NCI-H2196 treated with DMSO at 0.1 percent for 48 hours (cell line): ENCODE measurements around the gene ZSCAN20.

Experiments used
- DNase-seq: peaks from one replicate; lab custom pipeline; 2025; ENCODE audit not compliant: unreplicated experiment; lab: John Stamatoyannopoulos, UW

The ZSCAN20 gene

DNA sequence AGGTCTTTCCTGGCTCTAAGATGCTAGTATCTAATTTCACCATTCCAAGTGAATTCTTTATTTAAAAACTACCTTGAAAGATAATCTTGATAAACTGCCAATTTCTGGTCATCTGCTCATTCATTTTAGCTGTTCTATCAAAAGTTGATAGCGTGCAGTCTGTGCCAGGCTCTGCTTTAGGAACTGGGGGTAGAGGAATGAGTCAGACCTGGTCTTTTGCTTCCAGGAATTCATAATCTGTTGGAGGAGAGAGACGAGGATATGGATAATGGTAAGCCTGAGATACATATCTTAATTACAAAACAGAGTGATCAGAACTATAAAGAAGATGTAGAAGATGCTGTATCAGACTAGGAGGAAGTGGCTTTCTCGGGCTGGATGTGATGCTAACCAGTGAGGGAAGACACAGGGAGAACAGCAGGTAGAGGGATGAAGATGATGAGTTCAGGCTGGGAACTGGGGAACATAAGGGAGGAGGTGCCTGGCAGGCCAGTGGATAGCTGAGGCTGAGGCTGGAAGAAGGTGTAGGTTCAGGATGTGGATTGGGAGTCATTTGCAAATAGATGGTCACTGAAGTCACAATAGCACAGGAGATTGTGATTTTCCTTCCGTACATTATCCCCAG, 29.3 kb upstream of the ZSCAN20 start:
- DNase-seq = no peak

DNA sequence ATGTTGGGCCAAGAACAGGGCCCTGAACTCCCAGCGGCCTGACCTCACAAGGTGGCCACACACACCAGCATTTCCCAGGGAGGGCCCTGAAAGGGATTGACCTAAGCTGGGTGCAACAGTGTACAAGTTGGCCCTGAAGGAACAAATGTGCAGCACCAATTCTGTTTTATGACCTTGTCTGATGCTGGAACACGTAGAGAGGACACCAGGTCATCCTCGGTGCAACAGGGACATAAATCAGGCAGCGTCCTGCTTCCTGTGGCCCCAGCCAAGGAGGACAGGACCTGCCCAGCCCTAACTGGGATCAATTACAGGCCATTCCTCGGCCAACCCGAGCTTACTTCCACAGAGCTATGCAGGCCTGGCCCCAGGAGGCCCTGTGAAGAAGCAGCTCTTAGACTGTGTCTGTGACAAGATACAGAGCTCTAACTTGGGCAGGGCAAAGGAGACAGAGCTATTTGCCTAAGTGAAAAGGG, 28.7 kb upstream of the ZSCAN20 start:
- DNase-seq = no peak

DNA sequence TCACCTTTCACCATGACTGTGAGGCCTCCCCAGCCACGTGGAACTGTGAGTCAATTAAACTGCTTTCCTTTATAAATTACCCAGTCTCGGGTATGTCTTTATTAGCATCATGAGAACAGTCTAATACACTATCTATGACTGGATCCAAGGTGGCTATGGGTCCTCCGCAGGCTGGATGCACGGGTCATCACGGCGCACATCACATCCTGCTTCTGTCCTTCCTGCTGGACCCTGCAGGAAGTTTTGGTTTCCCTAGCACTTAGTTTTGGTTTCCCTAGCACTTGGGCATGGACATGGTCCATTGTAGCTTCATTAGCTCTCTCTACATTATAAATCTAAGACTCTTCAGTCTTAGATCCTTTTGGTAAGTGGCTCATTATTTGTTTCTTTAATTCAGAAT, 27.3 kb upstream of the ZSCAN20 start:
- DNase-seq = no peak

DNA sequence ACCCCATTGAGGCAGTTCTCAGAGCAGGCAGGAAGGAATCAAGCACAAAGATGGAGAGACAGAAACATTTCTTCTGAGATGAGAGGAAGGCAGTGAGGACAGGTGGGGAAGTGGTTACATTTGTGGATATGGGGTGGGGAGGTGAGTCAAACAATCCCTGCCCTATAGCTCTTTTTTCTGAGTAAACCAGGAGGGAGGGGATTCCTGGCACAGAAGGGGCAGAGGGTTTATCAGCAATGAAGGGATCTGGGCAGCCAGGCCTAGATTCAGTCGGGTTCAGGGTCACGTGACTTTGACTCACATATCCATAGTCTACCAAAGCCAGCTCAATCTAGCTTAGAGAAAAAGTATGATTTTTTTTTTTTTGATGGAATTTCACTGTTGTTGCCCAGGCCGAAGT, 25.9 kb upstream of the ZSCAN20 start:
- DNase-seq = no peak

DNA sequence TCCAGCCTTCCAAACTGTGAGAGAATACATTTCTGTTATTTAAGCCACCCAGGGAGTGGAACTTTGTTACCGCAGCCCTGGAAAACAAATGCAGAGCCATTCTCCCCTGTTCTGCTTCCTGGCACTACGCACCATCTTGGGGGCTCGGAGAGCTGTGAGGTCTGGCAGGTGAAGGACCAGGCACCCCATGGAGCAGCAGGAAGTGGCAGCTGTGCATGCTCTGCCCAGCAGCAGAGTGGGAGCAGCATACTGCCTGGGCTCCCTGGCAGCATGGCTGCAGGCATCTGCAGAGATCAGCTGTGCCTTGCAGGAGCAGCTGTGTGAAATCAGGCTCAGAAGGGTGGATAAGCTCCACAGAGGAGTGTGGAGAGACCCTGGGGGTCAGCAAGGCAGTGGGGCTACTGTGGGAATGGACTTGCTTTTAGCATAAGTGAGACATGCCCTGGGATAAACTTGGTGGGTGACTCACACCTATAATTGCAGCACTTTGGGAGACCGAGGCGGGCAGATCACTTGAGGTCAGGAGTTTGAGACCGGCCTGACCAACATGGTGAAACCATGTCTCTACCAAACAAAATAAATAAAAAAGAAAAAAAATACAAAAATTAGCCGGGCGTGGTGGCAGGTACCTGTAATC, 17.7 kb upstream of the ZSCAN20 start:
- DNase-seq = no peak

DNA sequence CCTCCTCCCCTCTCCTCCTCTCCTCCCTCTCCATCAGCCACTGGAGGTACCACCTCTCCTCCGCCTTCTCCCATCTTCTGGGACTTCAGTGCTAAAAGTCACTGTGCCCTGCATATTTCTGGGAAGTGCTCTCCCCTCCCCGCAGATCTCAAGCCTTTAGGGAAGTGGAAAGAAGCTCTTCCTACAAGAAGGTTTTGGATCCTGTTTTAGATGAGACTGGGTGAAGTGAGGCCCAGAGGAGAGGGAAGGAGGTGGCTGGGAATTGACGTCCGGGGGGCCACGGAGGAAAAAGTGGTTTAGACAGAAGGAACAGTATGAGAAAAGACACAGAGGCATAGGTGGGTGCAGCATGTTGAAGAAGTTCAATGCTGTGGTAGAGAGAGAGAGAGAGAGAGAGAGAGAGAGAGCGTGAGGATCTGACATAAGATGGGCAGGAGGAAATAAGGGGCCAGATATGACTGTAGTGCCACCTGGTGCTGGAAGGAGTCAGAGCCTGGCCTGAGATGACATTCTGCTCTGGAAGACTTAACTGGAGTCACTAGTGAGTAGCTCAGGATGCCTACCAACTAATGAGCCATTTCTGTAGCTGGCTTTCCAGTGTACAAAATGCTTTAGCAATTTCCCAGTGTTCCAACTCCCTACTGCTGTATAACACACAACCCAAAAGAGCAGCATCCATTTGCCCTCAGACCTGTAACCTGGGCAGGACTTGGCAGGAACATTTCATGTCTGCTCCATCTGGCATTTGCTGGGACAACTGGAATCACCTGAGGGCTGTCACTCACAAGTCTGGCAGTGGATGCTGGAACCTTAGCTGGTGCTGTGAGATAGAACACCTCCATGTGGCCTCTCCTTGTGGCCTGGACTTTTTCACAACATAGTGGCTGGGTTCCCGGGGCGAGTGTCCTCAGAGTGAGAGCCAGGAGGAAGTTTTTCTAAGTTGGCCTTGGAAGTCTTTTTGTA, 16.6 kb upstream of the ZSCAN20 start:
- DNase-seq = peak; percentile 48

DNA sequence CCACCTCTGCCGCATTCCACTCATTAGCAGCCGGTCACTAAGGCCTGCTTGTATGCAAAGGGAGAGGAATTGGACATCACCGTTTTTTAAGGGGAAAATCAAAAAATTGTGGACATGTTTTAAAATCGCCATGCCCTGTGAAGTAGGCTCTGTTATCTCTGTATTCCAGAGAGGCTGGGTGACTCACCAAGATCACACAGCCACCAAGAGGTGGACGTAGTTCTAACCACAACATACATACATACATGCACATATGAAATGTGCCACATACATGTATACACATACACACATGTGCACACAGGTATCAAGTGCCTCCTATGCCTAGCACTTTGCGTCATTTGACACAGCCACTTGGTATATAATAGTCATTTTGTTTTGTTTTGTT, 16.0 kb upstream of the ZSCAN20 start:
- DNase-seq = no peak

DNA sequence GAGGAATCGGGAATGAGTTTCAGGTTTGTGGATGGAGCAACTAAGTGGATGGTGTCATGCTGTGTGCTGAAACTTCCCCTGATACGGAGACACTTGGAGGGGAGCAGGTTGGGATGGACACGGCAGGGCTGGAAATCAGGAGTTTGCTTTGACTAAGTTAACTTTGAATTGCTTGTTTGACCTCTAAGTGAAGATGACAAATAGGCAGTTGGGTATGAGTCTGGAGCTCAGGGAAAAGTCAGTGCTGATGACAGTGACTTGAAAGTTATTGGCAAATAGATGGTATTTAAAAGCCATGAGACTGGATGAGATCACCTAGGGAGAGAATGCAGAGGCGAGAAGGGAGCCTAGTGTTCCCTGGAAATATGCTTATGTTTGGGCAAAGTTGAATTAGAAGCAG, 12.8 kb upstream of the ZSCAN20 start:
- no peak for DNase-seq

DNA sequence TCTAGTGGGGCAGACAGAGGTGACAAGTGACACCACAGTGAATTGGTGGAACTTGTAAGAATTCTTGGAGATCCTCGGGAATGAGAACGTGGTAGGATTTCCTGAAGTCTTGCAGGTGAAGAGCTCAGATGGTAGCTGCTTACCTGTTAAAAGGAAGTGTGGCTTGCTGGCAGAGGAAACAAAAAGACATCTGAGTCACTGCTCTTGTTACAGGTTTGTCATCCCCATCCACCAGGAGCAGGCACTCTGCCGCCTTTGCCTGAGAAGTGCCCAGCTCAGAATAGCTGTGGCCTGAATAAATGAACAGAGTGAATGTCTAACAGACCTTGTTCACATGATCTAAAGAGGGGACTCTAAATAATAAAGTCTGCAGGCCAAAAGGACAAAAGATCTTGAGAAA, 12.3 kb upstream of the ZSCAN20 start:
- DNase-seq = no peak

DNA sequence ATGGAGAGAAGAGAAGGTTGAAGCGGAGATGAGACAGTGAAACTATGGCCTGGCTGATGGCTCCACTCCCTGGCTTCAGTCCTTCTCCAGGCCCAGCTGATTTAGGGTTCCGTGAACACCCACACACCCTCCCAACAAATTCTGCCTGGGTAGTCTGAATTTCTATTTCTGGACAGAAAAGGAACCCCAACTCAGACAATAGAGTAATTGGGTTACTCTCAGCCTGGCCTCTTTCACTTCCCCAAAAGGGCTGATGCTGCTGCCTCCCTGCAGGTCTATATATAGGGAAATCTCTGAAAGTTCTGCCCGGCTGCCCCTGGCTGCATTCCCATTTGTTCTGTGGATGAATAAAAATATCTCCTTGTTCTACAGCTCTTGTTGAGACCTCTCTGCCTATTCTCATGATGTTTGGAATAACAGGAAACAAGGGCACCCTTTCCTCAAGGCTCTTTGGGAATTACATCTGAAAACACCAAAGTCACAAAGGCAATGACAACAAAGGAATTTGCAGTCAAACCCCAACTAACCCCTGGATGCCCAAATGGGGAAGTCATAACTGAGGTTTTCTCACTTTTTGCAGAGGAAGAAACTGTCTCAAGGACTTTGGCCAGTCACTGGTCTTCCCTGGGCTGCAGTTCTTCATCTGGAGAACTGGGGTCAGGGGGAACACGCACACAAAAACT, 11.4 kb upstream of the ZSCAN20 start:
- DNase-seq = no peak

DNA sequence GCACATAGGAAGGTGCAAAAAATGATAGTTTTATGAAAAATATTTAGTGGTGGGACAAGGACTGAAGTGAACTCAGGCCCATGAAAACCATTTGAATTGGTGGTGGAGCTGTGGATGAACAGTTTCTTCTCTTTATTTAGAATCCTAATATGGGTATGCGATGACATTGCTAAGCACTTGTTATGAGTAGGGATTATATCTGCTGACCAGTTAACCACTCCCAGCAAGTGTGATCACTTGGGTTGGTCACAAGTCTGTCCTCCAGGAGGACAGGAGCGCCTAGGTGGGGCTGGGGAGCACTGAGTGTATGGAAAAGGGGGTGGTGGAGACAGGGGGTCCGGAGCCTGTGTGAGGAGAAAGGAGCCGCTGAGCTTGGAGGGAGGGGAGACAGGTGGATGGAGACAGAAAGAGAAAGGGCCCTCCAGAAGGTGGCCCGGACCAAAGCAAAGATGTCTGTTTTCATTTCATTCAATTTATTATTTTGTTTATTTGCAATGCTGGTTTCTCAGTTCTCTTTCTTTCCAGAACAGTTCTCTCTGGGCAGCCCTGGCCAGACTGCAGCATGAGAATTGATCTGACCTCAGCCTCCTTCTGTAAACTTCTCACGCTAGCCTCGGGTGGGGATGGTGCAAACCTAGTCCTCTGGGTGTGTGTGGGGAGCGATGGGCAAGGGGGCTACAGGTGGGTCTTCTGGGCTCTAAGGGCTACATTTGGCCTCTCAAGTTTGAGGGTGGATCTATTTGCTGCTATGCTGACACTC, 9.9 kb upstream of the ZSCAN20 start:
- DNase-seq = no peak

DNA sequence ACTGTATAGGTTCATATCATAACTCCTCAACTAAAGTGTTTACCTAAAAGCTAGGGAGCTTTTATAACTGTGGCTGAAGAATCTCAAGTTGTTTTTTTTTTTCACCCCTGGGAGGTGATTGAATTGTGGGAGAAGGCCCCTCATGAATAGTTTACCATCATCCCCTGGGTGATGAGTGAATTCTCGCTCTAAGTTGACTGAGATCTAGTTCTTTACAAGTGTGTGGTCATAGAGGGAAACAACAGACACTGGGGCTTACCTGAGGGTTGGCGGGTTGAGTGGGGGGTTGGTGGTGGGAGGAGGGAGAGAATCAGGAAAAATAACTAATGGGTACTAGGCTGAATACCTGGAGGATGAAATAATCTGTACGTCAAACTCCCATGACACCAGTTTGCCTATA, 7.9 kb upstream of the ZSCAN20 start:
- DNase-seq = no peak

DNA sequence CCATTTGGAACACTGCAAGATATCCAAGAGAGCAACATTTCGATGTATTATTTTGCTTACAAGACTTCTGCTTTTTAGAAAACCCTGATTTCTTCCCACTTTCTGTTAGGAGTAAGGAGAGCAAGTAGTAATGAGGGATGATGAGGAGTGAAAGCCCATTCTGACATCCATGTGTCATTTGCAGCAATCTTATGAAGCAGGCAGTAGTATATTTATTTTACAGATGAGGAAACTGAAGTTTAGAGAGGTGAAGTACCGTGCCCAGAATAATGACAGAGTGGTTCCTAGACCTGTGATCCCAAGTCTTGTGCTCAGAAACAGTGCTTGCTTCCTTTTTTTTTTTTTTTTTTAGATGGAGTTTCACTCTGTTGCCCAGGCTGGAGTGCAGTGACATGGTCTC, 7.1 kb upstream of the ZSCAN20 start:
- no peak for DNase-seq

DNA sequence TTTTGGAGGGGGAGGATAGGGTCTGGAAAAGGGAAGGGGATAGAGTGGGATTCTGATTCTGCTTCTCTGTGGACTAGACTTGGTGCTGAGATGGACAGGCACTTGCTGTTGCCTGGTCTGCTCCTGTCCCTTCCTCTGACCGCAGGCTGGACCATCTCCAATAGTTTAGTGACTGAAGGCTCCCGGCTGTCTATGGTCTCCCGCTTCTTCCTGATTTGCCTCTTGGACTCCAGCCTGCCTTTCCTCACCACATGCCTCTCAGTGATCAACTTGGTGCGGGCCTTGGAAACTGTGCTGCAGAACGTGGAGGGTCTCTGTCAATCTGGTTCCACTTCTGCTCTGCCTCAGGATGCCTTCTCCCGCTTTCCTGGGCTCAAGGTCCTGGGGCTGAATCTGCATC, 6.3 kb upstream of the ZSCAN20 start:
- DNase-seq = no peak

DNA sequence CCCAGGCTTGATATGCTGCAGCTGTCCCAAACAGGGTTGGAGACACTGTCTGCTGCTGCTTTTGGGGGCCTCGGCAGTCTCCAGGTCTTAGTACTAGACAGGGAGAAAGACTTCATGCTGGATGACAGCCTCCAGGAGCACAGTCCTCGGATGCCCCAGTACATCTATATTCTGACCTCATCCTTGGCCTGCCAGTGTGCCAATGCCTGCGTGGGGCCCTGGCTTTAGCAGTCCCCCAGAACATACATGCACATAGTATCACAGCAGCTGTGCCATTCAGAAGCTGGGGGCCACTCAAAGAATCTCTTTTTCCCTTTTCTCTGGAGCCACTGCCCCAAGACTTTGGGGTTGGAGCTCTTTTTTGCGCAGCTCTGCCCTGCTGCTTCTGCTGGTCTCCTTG, 4.4 kb upstream of the ZSCAN20 start:
- DNase-seq = no peak

DNA sequence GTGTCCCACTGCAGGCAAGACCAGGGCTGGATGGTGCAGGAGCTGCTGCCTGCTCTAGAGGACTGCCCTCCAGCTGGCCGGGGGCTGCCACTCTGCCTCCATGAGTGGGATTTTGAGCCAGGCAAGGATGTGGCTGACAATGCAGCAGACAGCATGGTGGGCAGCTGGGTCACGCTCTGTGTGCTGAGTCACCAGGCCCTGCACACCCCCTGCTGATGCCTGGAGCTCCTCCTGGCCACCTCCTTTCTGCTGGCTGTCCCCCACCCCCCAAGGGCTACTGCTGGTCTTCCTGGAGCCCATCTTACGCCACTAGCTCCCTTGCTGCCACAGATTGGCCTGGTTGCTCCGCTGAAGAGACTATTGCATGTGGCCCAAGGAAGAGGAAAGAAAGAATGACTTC, 3.9 kb upstream of the ZSCAN20 start:
- DNase-seq = no peak

DNA sequence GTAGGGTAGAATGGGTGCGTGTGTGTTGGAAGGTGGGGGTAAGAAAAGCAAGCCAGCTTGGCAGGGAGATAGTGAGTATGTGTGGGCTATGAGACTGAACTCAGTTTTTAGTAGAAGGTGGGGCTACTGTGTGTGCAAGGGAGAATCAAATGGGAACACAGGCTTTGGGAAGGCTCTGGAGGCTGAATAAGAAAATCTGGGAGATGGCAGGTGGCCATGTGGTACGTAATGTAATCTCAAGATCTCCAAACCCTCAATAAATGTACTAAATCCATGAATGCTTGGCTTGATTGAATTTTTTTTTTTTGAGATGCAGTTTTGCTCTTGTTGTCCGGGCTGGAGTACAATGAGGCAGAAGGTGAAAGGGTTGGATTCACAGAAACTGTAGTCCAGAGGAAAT, 3.5 kb upstream of the ZSCAN20 start:
- no peak for DNase-seq

DNA sequence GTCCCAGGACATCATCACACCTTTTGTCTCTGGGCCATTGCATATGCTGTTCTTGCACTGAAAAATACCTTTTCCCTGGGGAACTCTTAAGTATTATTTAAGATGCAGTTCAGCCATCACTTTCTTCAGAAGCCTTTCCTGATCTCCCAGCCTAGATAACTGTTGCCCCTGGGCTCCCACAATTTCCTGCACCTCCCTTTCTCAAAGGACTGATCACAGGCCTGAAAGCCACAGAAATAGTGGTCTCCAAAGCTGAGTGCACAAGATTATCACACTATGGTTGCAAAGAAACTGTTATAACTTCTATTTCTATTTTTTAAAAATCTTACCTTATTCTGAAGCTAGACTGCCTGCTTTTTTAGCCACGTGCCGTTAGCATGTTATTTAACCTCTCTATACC, 2.8 kb upstream of the ZSCAN20 start:
- DNase-seq = no peak

DNA sequence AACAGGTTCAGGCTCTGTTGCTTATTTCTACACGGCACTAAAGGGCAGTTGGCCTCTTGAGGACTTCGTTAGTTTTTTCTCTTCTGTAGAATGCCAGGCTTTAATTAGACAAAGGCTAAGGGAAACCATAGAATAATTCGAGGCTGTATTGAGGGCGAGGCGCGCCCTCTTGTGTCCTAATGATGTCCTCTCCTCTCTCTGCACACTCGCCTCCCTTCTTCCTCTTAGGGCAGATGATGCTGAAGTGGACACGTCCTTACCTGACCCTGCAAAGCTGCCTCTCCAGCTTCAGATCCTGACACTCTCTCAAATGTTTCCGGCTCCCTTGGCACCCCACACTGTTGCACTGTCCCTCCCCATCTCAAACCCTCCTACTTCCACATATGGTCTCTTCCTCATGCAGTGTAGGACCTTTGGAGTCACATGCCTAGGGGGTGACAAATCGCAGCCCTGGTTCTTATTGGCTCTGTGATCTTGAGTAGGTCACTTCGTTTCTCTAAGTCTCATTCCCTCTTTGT, 1.9 kb upstream of the ZSCAN20 start:
- peak; percentile 86 for DNase-seq

DNA sequence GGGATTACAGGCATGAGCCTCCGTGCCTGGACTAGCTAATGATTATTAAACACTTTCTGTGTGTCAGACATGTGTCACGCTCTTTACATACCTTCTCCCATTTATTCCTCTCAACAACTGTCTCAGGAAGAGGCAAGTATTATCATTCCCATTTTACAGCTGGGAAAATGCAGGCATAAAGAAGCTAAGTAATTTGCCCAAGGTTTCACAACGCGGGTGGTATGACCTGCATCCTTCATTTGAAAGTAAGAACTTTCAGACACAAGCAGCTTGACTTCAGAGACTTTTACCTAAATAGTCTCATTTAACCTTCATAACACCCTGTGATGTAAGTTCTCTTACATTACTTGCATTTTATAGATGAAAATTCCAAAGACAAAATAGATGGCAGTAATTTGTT, 1.0 kb upstream of the ZSCAN20 start:
- DNase-seq = no peak

DNA sequence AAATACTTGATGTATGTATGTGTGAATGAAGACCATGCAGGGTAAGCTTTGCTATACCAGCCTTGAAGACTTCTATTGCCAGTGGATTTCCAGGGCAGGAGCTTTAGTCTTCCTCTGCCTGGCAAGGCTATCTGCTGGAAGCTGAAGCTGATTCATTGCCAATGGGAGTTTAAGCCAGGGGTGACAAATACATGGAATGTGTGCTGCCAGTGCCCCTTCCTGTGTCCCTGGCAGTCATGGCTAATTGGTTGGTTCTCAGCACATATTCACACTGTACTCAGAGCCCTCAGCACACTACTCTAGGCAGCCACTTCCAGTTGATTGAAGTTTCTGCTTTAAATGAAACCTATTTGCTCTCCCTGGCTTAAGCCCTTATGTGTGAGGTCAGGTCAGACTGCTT, 1.5 kb downstream of the ZSCAN20 start:
- no peak for DNase-seq
